Right atrium auricular region (tissue), 2 donors: ENCODE results near the gene HCST. TPM values are rescaled to one million over a fixed set of nuclear protein-coding genes. Genes with fewer than 3 reads are reported as not detected.

Experiments
- DNase-seq: peaks from one replicate; pipeline ENCODE4 v3.0.0-alpha.2; 2019; ENCODE audit warnings: low spot score
- H3K27ac ChIP-seq, 2 donors: fragments of 200-600 bp; sonication (generic); 1 replicate in 1 of 2; 2 replicates in 1 of 2; pipeline ENCODE4 v1.5.1; 2016 to 2019
- H3K27me3 ChIP-seq, 2 donors: fragments of 200-600 bp; sonication (generic); one replicate each; pipeline versions ENCODE4 v1.5.1 to v1.6.0; 2017 to 2019
- H3K36me3 ChIP-seq: fragments of 200-600 bp; sonication (generic); one replicate; pipeline ENCODE4 v1.5.1; 2016
- H3K4me1 ChIP-seq, 2 donors: fragments of 200-600 bp; sonication (generic); one replicate each; pipeline versions ENCODE4 v1.5.1 to v1.6.0; 2017 to 2019
- H3K4me3 ChIP-seq, 2 donors: fragments of 200-600 bp; sonication (generic); 1 replicate in 1 of 2; 2 replicates in 1 of 2; pipeline ENCODE4 v1.5.1; 2017 to 2019; ENCODE audit warnings: mild to moderate bottlenecking in 1 of 2, moderate library complexity in 1 of 2
- H3K9me3 ChIP-seq, 2 donors: fragments of 200-600 bp; sonication (generic); one replicate each; pipeline ENCODE4 v1.5.1; 2019
- total RNA-seq, 2 donors: library from RNA; depleted of rRNA; stranded (reverse); fragments of >200 nt; gene quantifications; one replicate each; pipeline ENCODE4 v1.1.0, GENCODE V29; 2016
- TF ChIP-seq, protein P1 (sequence below), 2 donors: fragments of 200-600 bp; sonication (generic); IDR thresholded peaks; one replicate each; pipeline ENCODE4 v1.5.1; 2019; ENCODE audit warnings: antibody characterized with exemption in 2 of 2

HCST gene
- total RNA-seq, 2 donors from 2014 or later = 3.3 TPM; not detected in 1

DNA sequence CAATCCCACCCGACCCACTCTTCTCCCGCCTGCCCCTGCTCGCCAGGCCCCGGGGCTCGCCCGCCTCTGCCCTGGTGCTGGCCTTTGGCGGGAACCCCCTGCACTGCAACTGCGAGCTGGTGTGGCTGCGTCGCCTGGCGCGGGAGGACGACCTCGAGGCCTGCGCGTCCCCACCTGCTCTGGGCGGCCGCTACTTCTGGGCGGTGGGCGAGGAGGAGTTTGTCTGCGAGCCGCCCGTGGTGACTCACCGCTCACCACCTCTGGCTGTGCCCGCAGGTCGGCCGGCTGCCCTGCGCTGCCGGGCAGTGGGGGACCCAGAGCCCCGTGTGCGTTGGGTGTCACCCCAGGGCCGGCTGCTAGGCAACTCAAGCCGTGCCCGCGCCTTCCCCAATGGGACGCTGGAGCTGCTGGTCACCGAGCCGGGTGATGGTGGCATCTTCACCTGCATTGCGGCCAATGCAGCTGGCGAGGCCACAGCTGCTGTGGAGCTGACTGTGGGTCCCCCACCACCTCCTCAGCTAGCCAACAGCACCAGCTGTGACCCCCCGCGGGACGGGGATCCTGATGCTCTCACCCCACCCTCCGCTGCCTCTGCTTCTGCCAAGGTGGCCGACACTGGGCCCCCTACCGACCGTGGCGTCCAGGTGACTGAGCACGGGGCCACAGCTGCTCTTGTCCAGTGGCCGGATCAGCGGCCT is 37.9 kb downstream of the HCST start:
- Histone ChIP-seq H3K27ac (no peak overlapping the region), H3K36me3 (peaks cover 33% of the 10 kb centered on the region), H3K9me3 (no peaks in the 10 kb centered on the region), H3K27me3 (no peaks in the 10 kb centered on the region), H3K4me3 (no peak overlapping the region), H3K4me1 (peaks cover 0 to 25% of the 10 kb centered on the region in 2 donors)
- no peak for DNase-seq
- TF ChIP-seq, protein P1, sequence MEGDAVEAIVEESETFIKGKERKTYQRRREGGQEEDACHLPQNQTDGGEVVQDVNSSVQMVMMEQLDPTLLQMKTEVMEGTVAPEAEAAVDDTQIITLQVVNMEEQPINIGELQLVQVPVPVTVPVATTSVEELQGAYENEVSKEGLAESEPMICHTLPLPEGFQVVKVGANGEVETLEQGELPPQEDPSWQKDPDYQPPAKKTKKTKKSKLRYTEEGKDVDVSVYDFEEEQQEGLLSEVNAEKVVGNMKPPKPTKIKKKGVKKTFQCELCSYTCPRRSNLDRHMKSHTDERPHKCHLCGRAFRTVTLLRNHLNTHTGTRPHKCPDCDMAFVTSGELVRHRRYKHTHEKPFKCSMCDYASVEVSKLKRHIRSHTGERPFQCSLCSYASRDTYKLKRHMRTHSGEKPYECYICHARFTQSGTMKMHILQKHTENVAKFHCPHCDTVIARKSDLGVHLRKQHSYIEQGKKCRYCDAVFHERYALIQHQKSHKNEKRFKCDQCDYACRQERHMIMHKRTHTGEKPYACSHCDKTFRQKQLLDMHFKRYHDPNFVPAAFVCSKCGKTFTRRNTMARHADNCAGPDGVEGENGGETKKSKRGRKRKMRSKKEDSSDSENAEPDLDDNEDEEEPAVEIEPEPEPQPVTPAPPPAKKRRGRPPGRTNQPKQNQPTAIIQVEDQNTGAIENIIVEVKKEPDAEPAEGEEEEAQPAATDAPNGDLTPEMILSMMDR (IDR thresholded peaks at IDR 0.05) = no peak

DNA sequence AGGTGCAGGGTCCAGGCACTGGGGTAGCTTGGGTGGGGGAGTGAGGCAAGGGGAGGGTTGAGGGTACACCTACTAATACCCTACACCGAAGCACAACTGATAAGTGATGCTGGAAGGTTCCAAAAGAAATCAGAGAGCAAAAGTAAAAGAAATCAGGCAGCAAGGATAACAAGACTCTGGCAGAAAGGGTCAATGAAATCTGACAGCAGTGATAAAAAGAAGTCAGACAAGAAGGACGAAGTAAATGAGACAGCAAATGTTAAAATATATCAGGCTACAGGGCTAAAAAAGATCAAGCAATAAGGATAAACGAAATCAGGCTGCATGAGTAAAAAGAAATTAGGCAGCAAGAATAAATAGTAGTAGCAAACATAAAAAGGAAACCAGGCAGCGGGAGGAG is 38.5 kb downstream of the HCST start:
- H3K27ac ChIP-seq = no peak overlapping the region
- H3K4me1 ChIP-seq = peaks cover 0 to 19% of the 10 kb centered on the region in 2 donors
- no peak overlapping the region for H3K4me3 ChIP-seq
- no peaks in the 10 kb centered on the region for H3K27me3 ChIP-seq
- TF ChIP-seq, protein P1 (IDR thresholded peaks at IDR 0.05) = no peak
- no peaks in the 10 kb centered on the region for H3K9me3 ChIP-seq
- H3K36me3 ChIP-seq = peaks cover 33% of the 10 kb centered on the region
- no peak for DNase-seq

DNA sequence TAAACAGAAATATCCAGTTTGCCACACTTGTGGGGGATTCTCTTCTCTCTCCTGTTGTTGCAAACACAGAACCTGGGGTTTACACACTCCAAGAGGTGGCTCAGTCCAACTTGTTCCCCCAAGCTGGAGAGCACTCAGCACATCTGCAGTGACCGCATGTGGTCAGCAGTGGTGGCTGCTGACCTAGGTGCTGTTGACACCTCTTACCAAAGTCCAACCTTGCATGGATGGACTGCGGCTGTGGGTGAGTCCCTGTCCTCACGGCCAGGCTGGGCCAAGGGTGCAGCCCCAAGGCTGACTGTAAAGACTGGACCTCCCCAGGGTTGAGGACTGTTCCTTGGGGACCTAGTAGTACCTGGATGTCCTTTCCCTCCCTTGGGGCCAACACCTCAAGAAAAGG is 39.9 kb downstream of the HCST start:
- DNase-seq = no peak
- H3K36me3 ChIP-seq = peaks cover 33% of the 10 kb centered on the region
- no peak overlapping the region for H3K27ac ChIP-seq
- peaks cover 0 to 9% of the 10 kb centered on the region in 2 donors for H3K4me1 ChIP-seq
- no peaks in the 10 kb centered on the region for H3K27me3 ChIP-seq
- TF ChIP-seq, protein P1 (IDR thresholded peaks at IDR 0.05) = no peak
- H3K9me3 ChIP-seq = no peaks in the 10 kb centered on the region
- H3K4me3 ChIP-seq = no peak overlapping the region

DNA sequence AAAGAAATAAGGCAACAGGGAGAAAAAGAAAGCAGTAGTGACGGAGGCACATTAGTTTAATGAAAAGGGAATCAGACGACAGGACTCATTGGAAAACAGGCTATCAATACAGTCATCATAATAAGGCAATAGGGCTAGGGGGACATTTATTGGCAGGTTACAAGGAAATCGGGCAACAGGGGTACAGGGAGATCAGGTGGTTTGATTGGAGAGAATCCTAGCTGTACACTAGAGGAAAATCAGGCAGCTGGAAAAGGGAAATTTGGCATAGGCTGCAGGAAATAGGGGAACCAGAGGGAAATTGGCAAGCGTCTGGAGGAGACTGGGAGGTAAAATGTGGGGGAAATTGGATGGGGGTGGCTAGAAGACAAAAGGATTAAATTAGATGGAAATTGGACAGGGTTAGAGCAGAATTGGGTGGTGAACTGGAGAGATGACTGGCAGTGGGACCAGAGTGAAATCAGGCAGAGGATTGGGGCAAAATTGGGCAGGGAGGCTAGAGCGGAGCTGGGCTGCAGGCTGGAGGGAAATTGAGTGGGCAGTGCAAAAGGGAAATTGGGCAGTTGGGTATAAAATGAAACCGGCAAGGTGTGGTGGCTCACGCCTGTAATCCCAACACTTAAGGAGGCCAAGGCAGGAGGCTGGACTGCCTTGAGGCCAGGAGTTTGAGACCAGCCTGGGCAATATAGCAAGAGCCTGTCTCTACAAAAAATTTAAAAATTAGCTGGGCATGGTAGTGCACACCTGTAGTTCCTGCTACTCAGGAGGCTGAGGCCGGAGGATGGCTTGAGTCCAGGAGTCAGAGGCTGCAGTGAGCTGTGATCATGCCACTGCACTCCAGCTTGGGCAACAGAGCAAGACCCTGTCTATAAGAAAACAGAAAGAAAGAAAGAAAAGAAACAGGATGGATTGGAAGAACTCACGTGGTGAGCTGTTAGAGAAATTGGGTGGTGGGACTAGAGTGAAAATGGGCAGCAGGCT is 41.3 kb downstream of the HCST start:
- TF ChIP-seq, protein P1 (IDR thresholded peaks at IDR 0.05) = no peak

DNA sequence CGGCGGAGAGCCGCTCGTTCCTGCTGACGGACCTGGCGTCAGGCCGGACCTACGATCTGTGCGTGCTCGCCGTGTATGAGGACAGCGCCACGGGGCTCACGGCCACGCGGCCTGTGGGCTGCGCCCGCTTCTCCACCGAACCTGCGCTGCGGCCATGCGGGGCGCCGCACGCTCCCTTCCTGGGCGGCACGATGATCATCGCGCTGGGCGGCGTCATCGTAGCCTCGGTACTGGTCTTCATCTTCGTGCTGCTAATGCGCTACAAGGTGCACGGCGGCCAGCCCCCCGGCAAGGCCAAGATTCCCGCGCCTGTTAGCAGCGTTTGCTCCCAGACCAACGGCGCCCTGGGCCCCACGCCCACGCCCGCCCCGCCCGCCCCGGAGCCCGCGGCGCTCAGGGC is 42.2 kb downstream of the HCST start:
- Histone ChIP-seq H3K4me3 (no peak overlapping the region), H3K9me3 (no peaks in the 10 kb centered on the region), H3K27me3 (no peaks in the 10 kb centered on the region), H3K27ac (no peak overlapping the region), H3K36me3 (peaks cover 30% of the 10 kb centered on the region), H3K4me1 (no peaks in the 10 kb centered on the region)
- TF ChIP-seq, protein P1 (IDR thresholded peaks at IDR 0.05) = no peak
- DNase-seq = no peak

More for the DNA sequence above, 41.3 kb downstream of the HCST start:
- H3K4me3 ChIP-seq = no peak overlapping the region
- H3K4me1 ChIP-seq = no peaks in the 10 kb centered on the region
- H3K27ac ChIP-seq = no peak overlapping the region
- DNase-seq = no peak
- H3K27me3 ChIP-seq = no peaks in the 10 kb centered on the region
- H3K9me3 ChIP-seq = no peaks in the 10 kb centered on the region
- H3K36me3 ChIP-seq = peaks cover 33% of the 10 kb centered on the region
